Cardiac septum (tissue), 1 donor: ENCODE data around the gene C1S. TPM values are rescaled to one million over a fixed set of nuclear protein-coding genes. Genes with fewer than 3 reads are reported as not detected.

Experiments used
- DNase-seq: peaks from one replicate; pipeline ENCODE4 v3.0.0-alpha.2; 2020; ENCODE audit warnings: low spot score
- intact Hi-C: fragments of 100-400 bp; cut with DNase I; formaldehyde crosslinking; loops from one replicate; pipeline ENCODE4 v1.14.0; 2022
- total RNA-seq: library from RNA; stranded (reverse); fragmentation: NEBNext Ultra II Directional; extraction: Animal tissue kit (Norgen Biotek cat#: 25700); gene quantifications from one replicate; pipeline ENCODE4 v1.2.1, GENCODE V29; 2021
- donor health status: DM: no; HTN: no; CAD: no.

C1S gene
- total RNA-seq, 1 donor from 2014 or later = 69.0 TPM

DNA sequence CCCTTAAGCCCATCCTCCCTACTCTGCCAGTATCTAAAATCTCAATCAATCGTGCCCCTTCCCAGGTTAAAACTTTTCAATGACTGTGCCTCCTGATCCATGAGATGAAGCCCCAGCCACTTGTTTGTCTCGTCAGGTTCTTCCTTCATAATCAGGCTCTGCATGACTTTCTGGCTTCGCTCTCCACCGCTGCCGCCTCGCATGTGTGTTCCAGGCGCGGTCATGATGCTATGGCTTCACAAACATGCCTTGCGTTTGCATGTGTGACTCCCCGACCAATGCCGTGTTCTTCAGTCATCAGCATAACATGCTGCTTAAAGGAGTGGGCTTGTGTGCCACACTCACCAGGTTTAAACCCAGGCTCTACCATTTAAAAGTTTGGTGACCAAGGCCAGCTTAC is 53.5 kb downstream of the C1S start:
- intact Hi-C loops = loop anchor here (5.0 kb wide), 1 partner anchor 97 kb away; the partner anchor contains the start of gene LPCAT3
- no peak for DNase-seq

- intact Hi-C loops = loop anchor here (5.0 kb wide), 1 partner anchor 98 kb away; the partner anchor contains the start of gene LPCAT3
Observed at GRCh38 chr12:7114851-7115250, 54.3 kb downstream of the C1S start.

GRCh38 chr12:7116196-7116595 is 55.7 kb downstream of the C1S start:
- intact Hi-C loops = no loop called here
- DNase-seq = no peak

More at GRCh38 chr12:7114851-7115250, 54.3 kb downstream of the C1S start:
- DNase-seq = no peak

DNA sequence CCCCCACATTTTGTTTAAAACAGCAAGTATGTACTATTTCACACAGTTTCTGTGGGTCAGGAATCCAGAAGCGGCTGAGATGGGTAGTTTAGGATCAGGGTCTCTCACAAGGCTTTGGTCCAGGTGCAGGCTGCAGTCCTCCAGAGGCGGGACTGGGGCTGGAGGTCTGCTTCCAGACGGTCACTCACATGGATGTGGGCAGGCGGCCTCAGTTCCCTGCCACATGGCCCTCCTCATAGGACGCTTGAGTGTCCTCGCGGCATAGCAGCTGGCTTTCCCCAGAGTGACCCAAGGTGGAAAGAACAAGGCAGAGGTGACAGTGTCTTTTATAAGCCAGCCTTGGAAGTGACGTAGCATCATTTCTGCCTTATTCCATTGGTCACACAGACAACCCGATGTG is 56.4 kb downstream of the C1S start:
- intact Hi-C loops = no loop called here
- DNase-seq = no peak

- intact Hi-C loops = no loop called here
- no peak for DNase-seq
Observed at GRCh38 chr12:7117670-7118069, 57.2 kb downstream of the C1S start.

DNA sequence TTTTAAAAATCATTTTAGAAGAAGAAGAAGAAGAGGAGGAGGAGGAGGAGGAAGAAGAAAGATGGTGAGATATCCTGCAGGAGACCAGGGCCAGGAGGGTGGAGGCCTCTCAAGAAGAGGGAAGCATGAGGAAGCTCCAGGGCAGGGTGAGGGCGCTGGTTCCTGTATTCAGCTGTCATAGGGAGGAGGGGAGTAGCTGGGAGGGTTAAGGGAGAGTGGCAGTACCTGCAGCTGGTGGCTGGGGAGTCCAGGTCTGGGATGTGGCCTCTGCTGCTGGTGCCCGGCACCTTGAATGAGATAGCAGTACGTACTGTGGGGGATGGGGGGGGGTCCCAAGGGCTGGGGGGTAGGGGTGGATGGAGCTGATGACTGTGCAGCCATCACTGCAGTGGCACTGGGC is 58.4 kb downstream of the C1S start:
- DNase-seq = no peak
- intact Hi-C loops = no loop called here

DNA sequence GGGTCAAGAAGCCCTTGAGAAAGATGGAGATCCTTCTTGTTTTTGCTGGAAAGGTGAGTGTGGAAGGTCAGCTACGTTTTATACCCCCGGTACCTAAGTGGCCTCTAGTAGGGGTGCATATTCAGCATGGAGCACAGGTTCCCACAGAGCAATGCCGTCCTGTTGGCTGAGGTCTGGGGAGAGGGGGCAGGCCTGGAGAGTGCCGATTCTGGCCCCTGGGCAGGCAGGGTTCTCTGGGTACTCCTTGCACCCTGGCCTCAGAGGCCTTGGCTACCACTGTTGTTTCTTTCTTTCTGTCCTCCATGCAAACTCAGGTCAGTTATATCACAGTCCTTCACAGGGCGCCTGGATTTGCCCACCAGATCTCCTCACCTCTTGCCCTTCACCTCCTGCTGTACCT is 59.6 kb downstream of the C1S start:
- intact Hi-C loops = no loop called here
- DNase-seq = no peak

Other genes with a start within 250 kb of the C1S start
- 5.7 TPM for gene GPR162, start 238.9 kb upstream of the C1S start, total RNA-seq
- 25.7 TPM for gene P3H3, start 232.3 kb upstream of the C1S start, total RNA-seq
- 9.7 TPM for gene GNB3, start 219.8 kb upstream of the C1S start, total RNA-seq
- 0.65 TPM for gene CDCA3, start 209.4 kb upstream of the C1S start, total RNA-seq
- 83.5 TPM for gene USP5, start 208.6 kb upstream of the C1S start, total RNA-seq
- gene TPI1, start 193.2 kb upstream of the C1S start, total RNA-seq = 657 TPM
- 4.5 TPM for gene SPSB2, start 187.4 kb upstream of the C1S start, total RNA-seq
- 13.3 TPM for gene LRRC23, start 155.9 kb upstream of the C1S start, total RNA-seq
- gene ENO2, start 146.1 kb upstream of the C1S start, total RNA-seq = 29.7 TPM
- 76.9 TPM for gene ATN1, start 132.8 kb upstream of the C1S start, total RNA-seq
- not detected for gene RNU7-1, start 116.9 kb upstream of the C1S start, total RNA-seq
- 162 TPM for gene C12orf57, start 116.7 kb upstream of the C1S start, total RNA-seq
- 7.0 TPM for gene PTPN6, start 109.4 kb upstream of the C1S start, total RNA-seq
- gene PHB2, start 90.1 kb upstream of the C1S start, total RNA-seq = 125 TPM
- 32.7 TPM for gene EMG1, start 89.8 kb upstream of the C1S start, total RNA-seq
- 19.7 TPM for gene LPCAT3, start 42.2 kb upstream of the C1S start, total RNA-seq
- 96.9 TPM for gene C1R, start 31.7 kb downstream of the C1S start, total RNA-seq
- 10.5 TPM for gene C1RL, start 48.5 kb downstream of the C1S start, total RNA-seq
- 0.62 TPM for gene RBP5, start 68.2 kb downstream of the C1S start, total RNA-seq
- gene CLSTN3, start 69.7 kb downstream of the C1S start, total RNA-seq = 5.7 TPM
- gene PEX5, start 129.0 kb downstream of the C1S start, total RNA-seq = 30.3 TPM
- not detected for gene ACSM4, start 243.4 kb downstream of the C1S start, total RNA-seq